ENCODE data around the gene TARS1. TPM values are rescaled to one million over a fixed set of nuclear protein-coding genes. Genes with fewer than 3 reads are reported as not detected.
A peak's percentile ranks its signal among the peaks of the same experiment; 100 is the strongest.

TARS1 gene
- total and polyA plus RNA-seq, 8 donors = 42.6 to 161 (median 52.9) TPM

DNA sequence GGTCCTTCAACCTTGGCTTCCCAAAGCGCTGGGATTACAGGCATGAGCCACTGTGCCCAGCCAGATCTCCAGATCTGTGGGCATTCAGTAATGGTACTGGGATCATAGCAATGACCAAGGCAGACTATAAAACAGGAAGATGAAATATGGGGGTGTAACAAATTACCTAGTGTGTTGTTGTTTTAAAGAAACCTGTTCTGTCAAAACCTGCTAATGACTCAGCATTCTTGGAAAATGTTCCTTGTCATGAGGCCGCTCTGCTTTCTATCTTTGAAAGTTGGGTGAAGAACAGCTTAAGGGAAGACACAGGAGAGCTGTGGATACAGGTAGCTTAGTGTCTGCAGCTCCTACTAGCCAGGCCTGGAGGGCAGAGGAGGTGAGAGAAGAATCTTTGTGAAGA, 19.4 kb downstream of the TARS1 start:
- FAIRE-seq (no peak), DNase-seq (no peak), ATAC-seq (no peak)
- Histone ChIP-seq H3K27me3 (no peaks in the 10 kb centered on the region), H3K36me3 (peaks cover 7 to 94% (median 56%) of the 10 kb centered on the region in 3 donors), H3K4me1 (no peaks in the 10 kb centered on the region), H3K9me3 (no peaks in the 10 kb centered on the region), H3K27ac (no peak overlapping the region), H3K4me3 (no peak overlapping the region)
- WGBS, 2 donors = 98% methylated on average over 2 of the region's 2 CpGs
- intact Hi-C loops (cut with DNase I) = no loop called here
- TF ChIP-seq, protein P1, sequence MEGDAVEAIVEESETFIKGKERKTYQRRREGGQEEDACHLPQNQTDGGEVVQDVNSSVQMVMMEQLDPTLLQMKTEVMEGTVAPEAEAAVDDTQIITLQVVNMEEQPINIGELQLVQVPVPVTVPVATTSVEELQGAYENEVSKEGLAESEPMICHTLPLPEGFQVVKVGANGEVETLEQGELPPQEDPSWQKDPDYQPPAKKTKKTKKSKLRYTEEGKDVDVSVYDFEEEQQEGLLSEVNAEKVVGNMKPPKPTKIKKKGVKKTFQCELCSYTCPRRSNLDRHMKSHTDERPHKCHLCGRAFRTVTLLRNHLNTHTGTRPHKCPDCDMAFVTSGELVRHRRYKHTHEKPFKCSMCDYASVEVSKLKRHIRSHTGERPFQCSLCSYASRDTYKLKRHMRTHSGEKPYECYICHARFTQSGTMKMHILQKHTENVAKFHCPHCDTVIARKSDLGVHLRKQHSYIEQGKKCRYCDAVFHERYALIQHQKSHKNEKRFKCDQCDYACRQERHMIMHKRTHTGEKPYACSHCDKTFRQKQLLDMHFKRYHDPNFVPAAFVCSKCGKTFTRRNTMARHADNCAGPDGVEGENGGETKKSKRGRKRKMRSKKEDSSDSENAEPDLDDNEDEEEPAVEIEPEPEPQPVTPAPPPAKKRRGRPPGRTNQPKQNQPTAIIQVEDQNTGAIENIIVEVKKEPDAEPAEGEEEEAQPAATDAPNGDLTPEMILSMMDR (IDR thresholded peaks at IDR 0.05) = no peak

DNA sequence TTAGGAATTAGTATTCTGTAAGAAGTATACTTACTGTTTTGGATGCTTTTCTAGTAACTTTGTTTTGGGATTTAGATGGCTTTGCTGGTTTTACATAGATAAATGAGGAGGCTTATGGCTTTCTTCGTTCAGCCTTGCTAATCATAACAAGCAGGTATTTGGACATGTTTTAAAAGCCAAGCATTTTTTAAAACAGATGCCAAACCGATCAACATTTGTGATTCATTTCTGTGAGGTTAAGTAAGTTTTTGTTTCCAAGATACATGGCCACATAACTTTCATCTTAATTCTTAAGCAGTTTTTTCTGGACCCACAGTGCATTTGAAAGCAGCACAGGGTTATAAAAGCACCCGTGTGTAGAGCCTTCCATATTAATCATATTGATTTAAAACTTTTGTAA, 21.7 kb downstream of the TARS1 start:
- DNase-seq (no peak), FAIRE-seq (no peak), ATAC-seq (no peak)
- WGBS, 2 donors = 75% methylated on average over 3 of the region's 3 CpGs
- H3K27me3 ChIP-seq = no peaks in the 10 kb centered on the region
- no peak overlapping the region for H3K4me3 ChIP-seq
- intact Hi-C loops (cut with DNase I) = no loop called here
- H3K27ac ChIP-seq = no peak overlapping the region
- H3K36me3 ChIP-seq = peaks cover 7 to 92% (median 52%) of the 10 kb centered on the region in 3 donors
- H3K4me1 ChIP-seq = no peaks in the 10 kb centered on the region
- TF ChIP-seq, protein P1 (IDR thresholded peaks at IDR 0.05) = no peak
- H3K9me3 ChIP-seq = no peaks in the 10 kb centered on the region

- FAIRE-seq (no peak), ATAC-seq (no peak), DNase-seq (no peak)
- H3K36me3 ChIP-seq = peaks cover 4 to 79% (median 36%) of the 10 kb centered on the region in 3 donors
- no peaks in the 10 kb centered on the region for H3K4me1 ChIP-seq
- intact Hi-C loops (cut with DNase I) = no loop called here
- H3K4me3 ChIP-seq = no peak overlapping the region
- no peak overlapping the region for H3K27ac ChIP-seq
- no peaks in the 10 kb centered on the region for H3K27me3 ChIP-seq
- TF ChIP-seq, protein P1 (IDR thresholded peaks at IDR 0.05) = no peak
- WGBS, 2 donors = 96 to 97% methylated on average over 3 of the region's 3 CpGs
- no peaks in the 10 kb centered on the region for H3K9me3 ChIP-seq
These were observed 24.4 kb downstream of the TARS1 start for GRCh38 chr5:33465120-33465519.

- Histone ChIP-seq H3K27ac (no peak overlapping the region), H3K36me3 (peaks cover 2 to 42% (median 11%) of the 10 kb centered on the region in 3 donors), H3K4me3 (no peak overlapping the region), H3K27me3 (no peaks in the 10 kb centered on the region), H3K4me1 (no peaks in the 10 kb centered on the region), H3K9me3 (no peaks in the 10 kb centered on the region)
- no peak for DNase-seq
- no peak for ATAC-seq
- WGBS, 2 donors = 78 to 83% methylated on average over 9 of the region's 9 CpGs
- TF ChIP-seq, protein P1 (IDR thresholded peaks at IDR 0.05) = no peak
- intact Hi-C loops (cut with DNase I) = no loop called here
- no peak for FAIRE-seq
These were observed 28.1 kb downstream of the TARS1 start for GRCh38 chr5:33468775-33469435.

GRCh38 chr5:33470544-33470943, 29.8 kb downstream of the TARS1 start:
- no peak overlapping the region for H3K4me3 ChIP-seq
- peaks cover 0 to 31% (median 11%) of the 10 kb centered on the region in 3 donors for H3K36me3 ChIP-seq
- no peaks in the 10 kb centered on the region for H3K4me1 ChIP-seq
- TF ChIP-seq, protein P1 (IDR thresholded peaks at IDR 0.05) = peak in 3 of 4 donors; percentile 16 to 28 (median 20)
- 38 to 59% methylated on average over 3 of the region's 3 CpGs for WGBS, 2 donors
- intact Hi-C loops (cut with DNase I) = loop anchor here in 1 of 3 donors (10.0 kb wide), 1 partner anchor 464 kb away; the partner anchor contains the start of gene RXFP3
- ATAC-seq (peak; percentile 81 to 97 (median 94)), DNase-seq (peak in 3 of 6 donors; percentile 16 to 35 (median 26)), FAIRE-seq (no peak)
- H3K27ac ChIP-seq = no peak overlapping the region
- no peaks in the 10 kb centered on the region for H3K27me3 ChIP-seq
- H3K9me3 ChIP-seq = no peaks in the 10 kb centered on the region
